ENCODE measurements around the gene BBC3. TPM values are rescaled to one million over a fixed set of nuclear protein-coding genes. Genes with fewer than 3 reads are reported as not detected.

BBC3 gene
- polyA plus RNA-seq, 2 of the 4 experiments (the other 2 are of a cell fraction): 6.0 to 8.9 TPM

DNA sequence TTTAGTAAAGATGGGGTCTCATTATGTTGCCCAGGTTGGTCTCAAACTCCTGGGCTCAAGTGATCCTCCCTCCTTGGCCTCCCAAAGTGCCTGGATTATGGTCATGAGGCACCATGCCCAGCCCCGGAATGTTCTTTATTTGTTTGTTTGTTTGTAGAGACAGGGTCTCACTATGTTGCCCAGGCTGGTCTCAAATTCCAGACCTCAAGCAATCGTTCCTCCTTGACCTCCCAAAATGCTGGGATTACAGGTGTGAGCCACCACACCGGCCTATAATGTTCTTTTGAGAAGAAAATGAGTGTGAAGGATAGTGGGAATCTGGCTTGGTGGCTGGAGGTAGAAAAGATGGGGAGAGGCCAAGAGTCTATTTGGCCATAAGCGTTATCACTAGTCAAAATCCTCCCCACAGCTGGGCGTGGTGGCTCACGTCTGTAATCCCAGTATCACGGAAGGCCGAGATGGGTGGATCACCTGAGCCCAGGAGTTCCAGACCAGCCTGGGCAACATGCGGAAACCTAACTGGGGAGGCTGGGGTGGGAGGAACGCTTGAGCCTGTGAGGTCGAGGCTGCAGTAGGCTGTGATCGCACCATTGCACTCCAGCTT is 5.2 kb upstream of the BBC3 start (continued):
- TF ChIP-seq, protein P1, sequence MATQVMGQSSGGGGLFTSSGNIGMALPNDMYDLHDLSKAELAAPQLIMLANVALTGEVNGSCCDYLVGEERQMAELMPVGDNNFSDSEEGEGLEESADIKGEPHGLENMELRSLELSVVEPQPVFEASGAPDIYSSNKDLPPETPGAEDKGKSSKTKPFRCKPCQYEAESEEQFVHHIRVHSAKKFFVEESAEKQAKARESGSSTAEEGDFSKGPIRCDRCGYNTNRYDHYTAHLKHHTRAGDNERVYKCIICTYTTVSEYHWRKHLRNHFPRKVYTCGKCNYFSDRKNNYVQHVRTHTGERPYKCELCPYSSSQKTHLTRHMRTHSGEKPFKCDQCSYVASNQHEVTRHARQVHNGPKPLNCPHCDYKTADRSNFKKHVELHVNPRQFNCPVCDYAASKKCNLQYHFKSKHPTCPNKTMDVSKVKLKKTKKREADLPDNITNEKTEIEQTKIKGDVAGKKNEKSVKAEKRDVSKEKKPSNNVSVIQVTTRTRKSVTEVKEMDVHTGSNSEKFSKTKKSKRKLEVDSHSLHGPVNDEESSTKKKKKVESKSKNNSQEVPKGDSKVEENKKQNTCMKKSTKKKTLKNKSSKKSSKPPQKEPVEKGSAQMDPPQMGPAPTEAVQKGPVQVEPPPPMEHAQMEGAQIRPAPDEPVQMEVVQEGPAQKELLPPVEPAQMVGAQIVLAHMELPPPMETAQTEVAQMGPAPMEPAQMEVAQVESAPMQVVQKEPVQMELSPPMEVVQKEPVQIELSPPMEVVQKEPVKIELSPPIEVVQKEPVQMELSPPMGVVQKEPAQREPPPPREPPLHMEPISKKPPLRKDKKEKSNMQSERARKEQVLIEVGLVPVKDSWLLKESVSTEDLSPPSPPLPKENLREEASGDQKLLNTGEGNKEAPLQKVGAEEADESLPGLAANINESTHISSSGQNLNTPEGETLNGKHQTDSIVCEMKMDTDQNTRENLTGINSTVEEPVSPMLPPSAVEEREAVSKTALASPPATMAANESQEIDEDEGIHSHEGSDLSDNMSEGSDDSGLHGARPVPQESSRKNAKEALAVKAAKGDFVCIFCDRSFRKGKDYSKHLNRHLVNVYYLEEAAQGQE (IDR thresholded peaks at IDR 0.05): no peak

DNA sequence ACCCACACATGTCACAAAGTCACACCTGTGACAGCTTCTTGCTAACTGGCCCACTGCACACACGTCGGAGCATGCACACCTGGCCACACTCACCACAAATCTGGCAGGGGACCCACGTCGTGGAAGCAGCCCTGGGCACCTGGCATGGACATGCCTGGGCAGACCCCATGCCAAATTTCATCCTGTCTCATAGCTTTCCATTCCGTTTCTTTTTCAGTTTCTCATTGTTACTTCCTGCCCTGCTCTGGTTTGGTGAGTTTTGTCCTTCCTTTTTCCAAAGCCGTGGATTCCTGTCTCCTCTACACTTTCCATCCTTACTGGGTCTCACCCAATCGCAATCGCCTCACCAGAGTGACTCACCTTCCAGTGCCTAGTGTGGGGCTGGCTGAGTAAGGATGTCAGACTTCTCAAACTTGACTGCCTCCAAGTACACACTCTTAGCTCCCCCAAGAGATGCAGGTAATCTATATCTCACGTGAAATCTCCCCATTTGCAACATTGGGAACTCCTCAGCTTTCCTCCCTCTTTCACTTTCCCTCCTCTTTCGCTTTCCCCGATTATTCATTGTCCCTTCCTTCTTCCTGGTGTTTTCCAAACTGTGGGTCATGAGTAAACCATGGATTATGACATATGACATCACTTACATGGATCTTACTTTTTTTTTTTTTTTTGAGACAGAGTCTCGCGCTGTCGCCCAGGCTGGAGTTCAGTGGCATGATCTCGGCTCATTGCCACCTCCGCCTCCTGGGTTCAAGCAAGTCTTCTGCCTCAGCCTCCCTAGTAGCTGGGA is 1.6 kb upstream of the BBC3 start:
- FAIRE-seq (no peak), DNase-seq (ENCODE audit: low read depth in 1 of 2, low spot score in 1 of 2) (peak in 1 of 2 experiments; percentile 78), ATAC-seq (no peak)
- CTCF ChIA-PET: interaction anchor here (0.6 to 5.8 kb wide), 8 partner anchors 11 to 220 kb away, joined by 3 to 144 read pairs (median 4); no protein-coding TSS in a partner anchor
- Histone ChIP-seq H3K4me1 (peaks cover 33% of the 10 kb centered on the region), H3K27ac (peak overlapping the region; percentile 87 to 98), H3K4me3 (peak overlapping the region; percentile 5; the same call in 2 of the 3 replicates), H3K9me3 (no peaks in the 10 kb centered on the region), H3K4me2 (peak overlapping the region; percentile 99)
- TF ChIP-seq ZFP36 (IDR thresholded peaks at IDR 0.05; ENCODE audit: borderline replicate concordance, partially characterized antibody) (no peak), RCOR1 (IDR thresholded peaks at IDR 0.05; ENCODE audit: low read depth, low read length) (no peak), HEYL (CRISPR knock-in tag; IDR thresholded peaks at IDR 0.05) (0 out of 2 replicates have a peak, but pooled peaks have one; percentile 26), FOSL2 (IDR thresholded peaks at IDR 0.05) (no peak; the same call in 1 of the 2 replicates), FOSL2 (CRISPR knock-in tag; IDR thresholded peaks at IDR 0.05) (peak; percentile 73), TP53 (CRISPR knock-in tag; IDR thresholded peaks at IDR 0.05) (no peak), JUNB (IDR thresholded peaks at IDR 0.05) (peak; percentile 21; the same call in 1 of the 2 replicates), JUN (IDR thresholded peaks at IDR 0.05) (peak; percentile 14 to 34; a peak in 2 of 5 replicates)
- TF ChIP-seq, protein P2, sequence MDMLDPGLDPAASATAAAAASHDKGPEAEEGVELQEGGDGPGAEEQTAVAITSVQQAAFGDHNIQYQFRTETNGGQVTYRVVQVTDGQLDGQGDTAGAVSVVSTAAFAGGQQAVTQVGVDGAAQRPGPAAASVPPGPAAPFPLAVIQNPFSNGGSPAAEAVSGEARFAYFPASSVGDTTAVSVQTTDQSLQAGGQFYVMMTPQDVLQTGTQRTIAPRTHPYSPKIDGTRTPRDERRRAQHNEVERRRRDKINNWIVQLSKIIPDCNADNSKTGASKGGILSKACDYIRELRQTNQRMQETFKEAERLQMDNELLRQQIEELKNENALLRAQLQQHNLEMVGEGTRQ (IDR thresholded peaks at IDR 0.05): no peak
- POLR2A ChIA-PET: interaction anchor here (0.6 to 3.0 kb wide), 8 partner anchors 8 to 208 kb away, joined by 3 to 26 read pairs (median 4); partner anchors contain the start of genes CCDC9 and ZC3H4
- WGBS (ENCODE audit: missing lambda C conversion rate): 48% methylated on average over 16 of the region's 16 CpGs

DNA sequence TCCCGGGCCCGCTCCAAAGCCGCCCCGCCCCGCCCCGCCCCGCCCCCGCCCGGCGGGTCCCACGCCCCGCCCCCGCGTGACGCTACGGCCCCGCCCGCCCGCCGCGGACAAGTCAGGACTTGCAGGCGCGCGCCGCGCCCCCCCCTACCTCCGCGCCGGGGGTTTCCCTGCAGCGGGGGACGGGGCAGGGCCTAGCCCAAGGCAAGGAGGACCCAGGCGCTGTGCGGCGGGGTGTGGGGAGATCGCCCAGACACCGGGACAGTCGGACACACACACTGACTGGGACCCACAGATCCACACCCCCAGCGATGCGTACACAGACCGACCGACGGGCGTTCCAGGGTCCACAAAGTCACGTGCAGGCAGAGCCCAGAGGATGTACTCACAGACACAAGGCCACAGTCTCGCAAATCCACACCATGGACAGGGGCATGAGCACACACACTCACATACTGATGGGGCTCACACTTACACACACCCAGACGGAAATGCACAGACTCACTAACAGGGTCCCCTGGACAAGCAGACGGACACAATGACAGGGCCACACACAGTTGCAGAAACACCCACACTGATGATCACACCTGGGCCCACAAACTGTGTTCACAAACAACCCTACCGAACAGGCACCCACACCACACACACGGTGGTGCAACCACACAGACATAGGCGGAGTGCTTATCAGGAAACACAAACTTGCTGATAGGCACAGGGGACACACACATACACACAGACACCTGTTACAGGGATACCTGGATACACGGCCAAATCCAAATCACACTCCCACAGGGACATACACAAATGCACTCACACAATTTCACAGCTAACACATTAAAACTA is 436 bp upstream of the BBC3 start:
- WGBS (ENCODE audit: missing lambda C conversion rate): 15% methylated on average over 20 of the region's 51 CpGs
- FAIRE-seq: no peak
- POLR2A ChIA-PET: interaction anchor here (1.2 to 3.0 kb wide), 5 partner anchors 9 to 118 kb away, joined by 3 to 26 read pairs (median 3); partner anchors contain the start of genes CCDC9 and ZC3H4
- peak overlapping the region; percentile 89 for H3K4me3 ChIP-seq
- H3K4me2 ChIP-seq: peak overlapping the region; percentile 99
- peaks cover 45% of the 10 kb centered on the region for H3K4me1 ChIP-seq
- peak; percentile 4 to 7 for ATAC-seq
- peak overlapping the region; percentile 87 to 98 for H3K27ac ChIP-seq
- DNase-seq (ENCODE audit: low read depth in 1 of 2, low spot score in 1 of 2): peak; percentile 72 to 90
- CTCF ChIA-PET: interaction anchor here (0.6 to 5.8 kb wide), 5 partner anchors 14 to 218 kb away, joined by 3 to 144 read pairs (median 3); no protein-coding TSS in a partner anchor
- no peaks in the 10 kb centered on the region for H3K9me3 ChIP-seq
- TF ChIP-seq RAD21 (conservative IDR thresholded peaks at IDR 0.05 in 1 of 2, IDR thresholded peaks at IDR 0.05 in 1 of 2) (no peak), NR3C1 (IDR thresholded peaks at IDR 0.05) (no peak), TP53 (CRISPR knock-in tag; IDR thresholded peaks at IDR 0.05) (peak; percentile 99), HOXB13 (CRISPR knock-in tag; IDR thresholded peaks at IDR 0.05; ENCODE audit: low read depth) (0 out of 2 replicates have a peak, but pooled peaks have one; percentile 10), JUN (IDR thresholded peaks at IDR 0.05) (peak; percentile 53 to 86; a peak in 4 of 5 replicates), HEYL (CRISPR knock-in tag; IDR thresholded peaks at IDR 0.05) (no peak), BHLHE40 (IDR thresholded peaks at IDR 0.05; ENCODE audit: low read depth, low read length) (peak; percentile 74), SMC3 (IDR thresholded peaks at IDR 0.05) (no peak), HOXB5 (CRISPR knock-in tag; IDR thresholded peaks at IDR 0.05) (no peak), EP300 (IDR thresholded peaks at IDR 0.05) (no peak), GATA3 (IDR thresholded peaks at IDR 0.05; ENCODE audit: borderline replicate concordance) (0 out of 2 replicates have a peak, but pooled peaks have one; percentile 42), CEBPB (IDR thresholded peaks at IDR 0.05) (no peak)
- TF ChIP-seq, protein P3, sequence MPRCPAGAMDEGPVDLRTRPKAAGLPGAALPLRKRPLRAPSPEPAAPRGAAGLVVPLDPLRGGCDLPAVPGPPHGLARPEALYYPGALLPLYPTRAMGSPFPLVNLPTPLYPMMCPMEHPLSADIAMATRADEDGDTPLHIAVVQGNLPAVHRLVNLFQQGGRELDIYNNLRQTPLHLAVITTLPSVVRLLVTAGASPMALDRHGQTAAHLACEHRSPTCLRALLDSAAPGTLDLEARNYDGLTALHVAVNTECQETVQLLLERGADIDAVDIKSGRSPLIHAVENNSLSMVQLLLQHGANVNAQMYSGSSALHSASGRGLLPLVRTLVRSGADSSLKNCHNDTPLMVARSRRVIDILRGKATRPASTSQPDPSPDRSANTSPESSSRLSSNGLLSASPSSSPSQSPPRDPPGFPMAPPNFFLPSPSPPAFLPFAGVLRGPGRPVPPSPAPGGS (IDR thresholded peaks at IDR 0.05): peak; percentile 77; the same call in 2 of the 3 replicates
- TF ChIP-seq, protein P4, sequence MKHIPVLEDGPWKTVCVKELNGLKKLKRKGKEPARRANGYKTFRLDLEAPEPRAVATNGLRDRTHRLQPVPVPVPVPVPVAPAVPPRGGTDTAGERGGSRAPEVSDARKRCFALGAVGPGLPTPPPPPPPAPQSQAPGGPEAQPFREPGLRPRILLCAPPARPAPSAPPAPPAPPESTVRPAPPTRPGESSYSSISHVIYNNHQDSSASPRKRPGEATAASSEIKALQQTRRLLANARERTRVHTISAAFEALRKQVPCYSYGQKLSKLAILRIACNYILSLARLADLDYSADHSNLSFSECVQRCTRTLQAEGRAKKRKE (CRISPR knock-in tag; IDR thresholded peaks at IDR 0.05; ENCODE audit: low read depth): 0 out of 2 replicates have a peak, but pooled peaks have one; percentile 56
- TF ChIP-seq, protein P5, sequence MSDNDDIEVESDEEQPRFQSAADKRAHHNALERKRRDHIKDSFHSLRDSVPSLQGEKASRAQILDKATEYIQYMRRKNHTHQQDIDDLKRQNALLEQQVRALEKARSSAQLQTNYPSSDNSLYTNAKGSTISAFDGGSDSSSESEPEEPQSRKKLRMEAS (IDR thresholded peaks at IDR 0.05): peak; percentile 77
- TF ChIP-seq, protein P6, sequence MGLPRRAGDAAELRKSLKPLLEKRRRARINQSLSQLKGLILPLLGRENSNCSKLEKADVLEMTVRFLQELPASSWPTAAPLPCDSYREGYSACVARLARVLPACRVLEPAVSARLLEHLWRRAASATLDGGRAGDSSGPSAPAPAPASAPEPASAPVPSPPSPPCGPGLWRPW (IDR thresholded peaks at IDR 0.05): no peak

Data from A549 (cell line).